NCI-H226 (cell line): ENCODE data around the gene MMP24OS.
"Not testable (repeated sequence)": the region's sequence is repeated elsewhere in the genome, so short reads cannot be mapped to it uniquely, and the experiment has no call there.

Source experiments
- DNase-seq: peaks from one replicate; pipeline ENCODE4 v3.0.0-alpha.2; 2015

The MMP24OS gene

GRCh38 chr20:35273449-35274171, 4.3 kb downstream of the MMP24OS start:
- DNase-seq = no peak

DNA sequence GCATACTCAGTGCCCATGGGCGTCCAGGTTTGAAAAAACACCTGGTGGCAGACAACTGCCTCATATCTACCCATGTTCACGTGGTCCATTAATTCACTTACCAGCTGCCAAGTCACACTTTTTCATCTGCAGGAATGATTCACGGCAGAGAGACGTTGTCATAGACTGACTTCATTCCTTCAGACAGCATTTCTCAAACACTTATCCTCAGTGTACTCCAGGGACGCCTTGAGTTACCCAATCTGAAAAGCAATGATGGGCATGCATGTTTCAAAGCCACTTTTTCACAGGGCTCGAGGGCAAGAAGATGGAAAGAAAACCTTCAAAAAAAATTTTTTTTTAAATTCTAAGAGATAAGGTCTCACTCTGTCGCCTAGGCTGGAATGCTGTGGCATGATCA, 6.0 kb downstream of the MMP24OS start:
- peak; percentile 57 for DNase-seq

GRCh38 chr20:35271073-35271882, 6.6 kb downstream of the MMP24OS start:
- no peak for DNase-seq

DNA sequence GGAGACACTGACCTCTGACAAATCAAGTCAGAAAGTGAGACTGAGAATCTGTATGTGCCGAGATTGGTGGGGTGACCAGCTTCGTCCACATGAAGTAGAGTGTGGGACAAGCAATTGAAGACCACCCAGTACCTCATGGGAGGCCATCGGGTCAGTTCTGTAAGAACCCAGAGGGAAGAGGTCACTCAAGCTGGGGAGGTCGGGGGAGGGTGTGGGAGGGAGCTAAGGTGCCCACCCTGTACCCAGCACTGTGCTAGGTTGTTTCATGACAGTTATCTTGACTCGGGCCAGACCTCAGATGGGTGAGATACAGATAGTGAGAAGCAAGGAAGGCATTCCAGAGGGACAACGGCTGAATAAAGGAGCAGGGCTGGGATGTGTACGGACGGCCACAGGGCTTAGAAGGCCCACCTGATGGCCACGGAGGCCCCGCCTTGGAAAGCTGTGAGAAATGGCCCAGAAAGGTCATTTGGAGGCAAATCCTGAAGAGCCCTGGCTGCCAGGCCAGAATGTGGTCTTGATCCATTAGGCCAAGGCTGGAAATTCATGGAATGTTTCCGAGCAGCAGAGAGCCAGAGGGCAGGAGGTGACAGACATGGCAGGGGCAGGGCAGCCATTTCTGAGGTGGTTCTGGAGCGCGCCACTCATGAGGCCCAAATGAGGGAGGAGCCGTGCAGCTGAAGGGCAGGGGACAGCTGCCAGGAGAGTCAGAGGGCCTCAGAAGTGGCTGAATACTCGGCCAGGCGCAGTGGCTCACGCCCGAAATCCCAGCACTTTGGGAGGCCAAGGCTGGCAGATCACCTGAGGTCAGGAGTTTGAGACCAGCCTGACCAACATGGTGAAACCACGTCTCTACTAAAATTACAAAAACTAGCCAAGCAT, 7.7 kb downstream of the MMP24OS start:
- DNase-seq = no peak

DNA sequence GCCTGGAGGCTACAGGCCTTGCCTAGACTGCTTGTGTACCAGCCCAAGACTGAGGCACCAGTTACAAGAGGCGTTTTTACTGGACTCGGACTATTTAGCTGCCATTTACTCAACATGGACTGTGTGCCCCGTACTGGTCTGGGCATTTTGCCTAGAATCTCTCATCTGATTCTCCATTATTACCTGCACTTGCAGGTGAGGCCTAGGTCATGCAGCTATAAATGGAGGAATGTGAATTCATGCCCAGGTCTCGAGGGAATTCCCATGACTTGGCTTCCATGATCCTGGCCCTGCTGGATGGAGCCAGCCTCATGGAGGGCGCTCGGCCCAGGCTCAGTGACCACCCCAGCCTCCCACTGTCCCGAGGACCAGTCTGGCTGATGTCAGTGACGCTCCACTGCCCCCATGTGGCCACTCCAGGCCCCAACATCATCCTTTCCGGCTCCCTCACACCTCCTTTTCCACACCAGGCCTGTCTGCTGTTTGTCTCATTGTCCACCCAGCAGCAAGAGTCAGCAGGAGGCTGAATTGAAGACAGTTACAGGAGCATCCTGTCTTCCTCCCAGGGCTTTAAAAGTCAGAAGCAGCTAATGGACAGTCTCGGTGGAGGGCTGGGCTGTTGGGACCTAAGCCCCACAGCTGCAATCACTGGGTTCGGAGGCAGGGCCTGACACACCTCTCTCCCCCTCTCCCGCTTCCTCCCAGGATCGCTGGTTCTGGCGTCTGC, 8.7 kb downstream of the MMP24OS start:
- DNase-seq = peak; percentile 53

GRCh38 chr20:35267092-35267491, 10.8 kb downstream of the MMP24OS start:
- no peak for DNase-seq

GRCh38 chr20:35264755-35265154, 13.2 kb downstream of the MMP24OS start:
- DNase-seq = peak; percentile 75

GRCh38 chr20:35263532-35264341, 14.2 kb downstream of the MMP24OS start:
- DNase-seq = peak; percentile 78

DNA sequence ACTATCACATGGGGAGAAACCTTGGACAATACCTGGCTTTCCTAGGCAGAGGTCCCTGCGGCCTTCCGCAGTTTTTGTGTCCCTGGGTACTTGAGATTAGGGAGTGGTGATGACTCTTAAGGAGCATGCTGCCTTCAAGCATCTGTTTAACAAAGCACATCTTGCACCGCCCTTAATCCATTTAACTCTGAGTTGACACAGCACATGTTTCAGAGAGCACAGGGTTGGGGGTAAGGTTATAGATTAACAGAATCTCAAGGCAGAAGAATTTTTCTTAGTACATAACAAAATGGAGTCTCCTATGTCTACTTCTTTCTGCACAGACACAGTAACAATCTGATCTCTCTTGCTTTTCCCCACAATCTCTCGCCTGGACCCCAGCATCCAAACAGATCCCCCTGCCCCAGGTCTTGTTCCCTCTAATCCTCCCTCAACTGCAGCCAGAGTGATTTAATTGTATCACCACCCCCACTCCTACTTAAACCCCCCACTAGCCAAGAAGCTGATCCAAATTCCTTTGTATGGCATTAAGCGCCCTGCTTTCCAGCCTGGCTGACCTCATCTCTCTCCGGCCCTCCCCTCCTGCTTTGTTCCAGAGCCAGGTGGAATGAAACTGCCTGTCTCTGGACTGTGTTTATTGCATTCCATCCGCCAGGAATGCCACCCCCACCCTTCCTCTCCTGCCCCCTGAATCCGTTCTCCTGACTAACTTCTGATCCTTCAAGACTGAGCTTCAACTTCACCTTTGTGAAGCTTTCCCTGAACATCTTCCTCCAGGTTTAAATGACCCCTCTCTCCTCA, 15.0 kb downstream of the MMP24OS start:
- peak; percentile 97 for DNase-seq

- peak; percentile 66 for DNase-seq
Measured at GRCh38 chr20:35262321-35262720, 15.6 kb downstream of the MMP24OS start.

DNA sequence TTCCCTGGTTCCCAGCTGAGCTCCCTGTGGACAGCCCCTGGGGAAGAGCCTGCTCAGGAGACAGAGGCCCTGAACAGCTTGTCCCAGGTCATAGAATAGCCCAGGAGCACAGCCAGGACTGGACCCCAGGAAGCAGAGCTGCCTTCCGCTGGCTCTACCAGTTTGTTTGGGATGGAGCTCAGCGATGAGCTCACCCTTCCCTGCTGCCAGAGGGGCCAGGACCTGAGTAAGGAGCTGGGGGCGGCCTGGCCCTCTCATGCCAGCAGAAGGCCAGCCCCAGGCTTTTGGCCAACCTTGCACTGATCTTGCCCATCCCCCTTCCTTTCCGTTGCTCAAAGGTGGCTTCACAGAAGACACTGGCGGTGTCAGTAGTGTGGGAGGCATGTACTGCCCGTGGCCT, 17.5 kb downstream of the MMP24OS start:
- no peak for DNase-seq

- peak; percentile 98 for DNase-seq
Measured at GRCh38 chr20:35257175-35257909, 20.6 kb downstream of the MMP24OS start.

DNA sequence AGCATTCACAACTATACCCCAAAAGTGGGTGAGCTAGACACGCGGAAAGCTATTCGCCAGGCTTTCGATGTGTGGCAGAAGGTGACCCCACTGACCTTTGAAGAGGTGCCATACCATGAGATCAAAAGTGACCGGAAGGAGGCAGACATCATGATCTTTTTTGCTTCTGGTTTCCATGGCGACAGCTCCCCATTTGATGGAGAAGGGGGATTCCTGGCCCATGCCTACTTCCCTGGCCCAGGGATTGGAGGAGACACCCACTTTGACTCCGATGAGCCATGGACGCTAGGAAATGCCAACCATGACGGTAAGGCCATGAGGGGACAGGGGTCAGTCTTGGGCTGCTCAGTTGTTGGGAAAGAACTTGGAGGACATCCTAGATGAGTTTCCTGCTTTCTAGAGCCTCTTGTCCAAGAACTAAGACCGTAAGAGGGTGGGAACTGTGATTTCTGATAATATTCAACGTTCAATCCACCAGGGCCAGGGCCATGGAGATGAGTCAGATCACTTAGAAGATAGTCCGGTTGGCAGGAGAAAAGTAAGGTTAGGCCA, 23.4 kb downstream of the MMP24OS start:
- no peak for DNase-seq

DNA sequence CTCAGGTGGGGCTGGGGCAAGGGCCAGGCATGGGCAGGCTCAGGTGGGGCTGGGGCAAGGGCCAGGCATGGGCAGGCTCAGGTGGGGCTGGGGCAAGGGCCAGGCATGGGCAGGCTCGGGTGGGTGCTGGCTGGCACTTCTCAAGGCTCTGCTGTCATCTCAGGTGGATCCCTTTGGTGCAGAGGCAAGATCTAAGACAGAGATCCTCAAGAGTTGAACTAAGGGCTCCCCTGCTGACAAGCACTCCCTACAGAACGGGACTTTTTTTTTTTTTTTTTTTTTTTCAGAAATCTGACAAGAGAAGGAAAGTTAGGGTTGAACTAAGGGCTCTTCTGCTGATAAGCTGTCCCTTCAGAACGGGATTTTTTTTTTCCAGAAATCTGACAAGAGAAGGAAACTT, 24.9 kb downstream of the MMP24OS start:
- DNase-seq = no peak

DNA sequence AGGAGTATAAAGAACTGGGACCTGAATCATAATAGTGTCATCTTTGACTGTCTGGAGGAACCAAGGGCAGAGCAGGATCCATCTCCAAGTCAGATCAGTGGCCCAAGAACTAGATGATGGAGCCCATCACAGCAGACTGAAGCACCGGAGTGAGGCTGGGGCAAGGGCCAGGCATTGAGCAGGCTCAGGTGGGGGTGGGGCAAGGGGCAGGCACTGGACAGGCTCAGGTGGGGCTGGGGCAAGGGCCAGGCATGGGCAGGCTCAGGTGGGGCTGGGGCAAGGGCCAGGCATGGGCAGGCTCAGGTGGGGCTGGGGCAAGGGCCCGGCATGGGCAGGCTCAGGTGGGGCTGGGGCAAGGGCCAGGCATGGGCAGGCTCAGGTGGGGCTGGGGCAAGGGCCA, 25.3 kb downstream of the MMP24OS start:
- not testable (repeated sequence) for DNase-seq

- DNase-seq = no peak
Measured at GRCh38 chr20:35252037-35252461, 25.9 kb downstream of the MMP24OS start.

DNA sequence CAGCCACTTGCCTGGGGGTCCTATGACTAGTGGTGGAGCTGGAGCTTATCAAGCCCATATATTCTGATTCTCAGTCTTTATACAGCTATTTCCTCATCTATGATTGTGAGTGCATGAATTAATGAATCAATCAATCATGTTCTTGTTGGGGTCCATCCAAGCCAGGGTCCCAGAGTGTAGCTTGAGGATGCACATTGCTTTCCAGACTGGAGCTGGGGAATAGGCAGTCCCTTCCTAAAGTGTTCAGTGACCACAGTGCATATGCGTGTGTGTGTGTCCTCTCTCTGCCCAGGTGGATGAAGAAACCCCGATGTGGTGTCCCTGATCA, 26.3 kb downstream of the MMP24OS start:
- DNase-seq = no peak

DNA sequence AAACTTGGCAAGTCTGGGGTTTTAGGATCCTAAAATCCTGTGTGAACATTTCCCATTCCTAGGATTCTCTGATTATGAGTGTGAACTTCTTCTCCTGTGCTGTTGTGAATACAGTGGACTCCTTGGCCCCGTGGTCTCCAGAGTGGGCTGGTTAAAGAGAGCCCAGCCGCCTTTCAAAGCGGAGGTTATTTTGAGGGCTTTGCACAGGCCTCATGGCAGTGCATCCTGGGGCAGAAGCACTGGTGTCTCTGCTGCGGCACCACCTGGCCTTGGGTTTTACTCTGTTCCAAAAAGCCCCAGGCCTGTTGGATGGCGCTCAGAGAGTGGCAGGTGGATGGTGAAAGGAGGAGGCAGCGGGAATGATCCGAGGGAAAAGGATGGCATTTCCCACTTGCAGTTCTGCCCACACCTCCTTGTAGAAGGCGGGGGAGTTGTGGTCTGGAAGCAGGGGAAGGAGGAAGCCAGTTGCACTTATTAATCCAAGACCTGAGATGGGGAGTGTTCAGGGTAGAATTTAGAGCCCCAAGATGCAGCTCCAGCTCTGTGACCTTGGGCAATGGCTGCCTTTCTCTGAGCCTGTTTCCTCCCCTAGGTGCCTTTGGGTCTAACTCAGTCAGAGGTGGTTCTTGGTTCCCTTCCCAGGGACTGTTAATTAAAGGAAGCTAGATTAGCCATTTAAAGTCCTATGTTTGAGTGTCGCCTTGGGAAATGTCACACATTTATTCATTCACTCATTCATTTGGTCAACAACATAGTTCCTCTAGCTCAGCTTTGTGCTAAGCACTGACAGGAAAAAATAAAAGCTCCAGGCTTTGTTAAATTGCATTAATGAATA, 29.1 kb downstream of the MMP24OS start:
- DNase-seq = peak; percentile 75

DNA sequence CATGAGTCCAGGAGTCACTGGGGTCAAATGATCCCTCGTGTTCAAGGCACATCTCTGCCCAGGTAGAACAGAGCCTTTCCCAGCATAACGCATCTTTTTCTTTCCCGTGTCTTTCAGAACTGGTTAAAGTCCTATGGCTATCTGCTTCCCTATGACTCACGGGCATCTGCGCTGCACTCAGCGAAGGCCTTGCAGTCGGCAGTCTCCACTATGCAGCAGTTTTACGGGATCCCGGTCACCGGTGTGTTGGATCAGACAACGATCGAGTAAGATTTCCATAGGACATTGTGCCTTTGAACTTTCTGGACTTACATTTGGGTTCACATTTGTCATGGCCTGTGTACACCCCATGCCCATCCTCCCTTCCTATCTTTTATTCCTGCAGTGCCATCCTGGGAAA, 31.2 kb downstream of the MMP24OS start:
- no peak for DNase-seq
